HG03378 (cell line): ENCODE measurements around the gene SBF2.
"Not testable (repeated sequence)": the region's sequence is repeated elsewhere in the genome, so short reads cannot be mapped to it uniquely, and the experiment has no call there.

Experiments
- ATAC-seq: cut with Tn5 transposase; IDR thresholded peaks from one replicate; pipeline ENCODE4 v1.9.1; 2021; ENCODE audit warnings: mild to moderate bottlenecking, moderate library complexity; ENCODE audit not compliant: unreplicated experiment

Gene SBF2

DNA sequence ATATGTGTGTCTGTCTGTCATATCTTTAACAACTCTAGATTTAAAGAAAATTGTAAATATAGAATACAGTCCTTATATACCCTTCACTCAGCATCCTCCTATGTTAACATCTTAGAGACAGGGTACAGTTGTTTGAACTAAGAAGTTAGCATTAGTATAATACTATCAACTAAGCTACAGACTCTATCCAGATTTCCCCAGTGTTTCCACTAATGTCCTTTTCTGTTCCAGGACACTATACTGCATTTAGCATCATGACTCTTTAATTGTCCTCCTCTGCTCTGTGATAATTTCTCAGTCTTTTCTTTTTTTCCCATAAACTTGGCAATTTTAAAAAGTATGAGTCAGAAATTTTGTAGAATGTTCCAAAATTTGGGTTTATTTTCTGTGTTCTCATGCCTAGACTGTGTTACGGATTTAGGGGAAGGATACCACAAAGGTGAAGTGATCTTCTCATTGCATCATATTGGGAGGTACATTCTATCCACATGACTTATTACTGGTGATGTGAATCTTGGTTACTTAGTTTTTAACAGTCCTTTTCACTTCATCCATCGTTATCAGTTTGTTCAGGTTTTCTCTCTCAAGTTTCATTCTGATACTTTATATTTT is 168.4 kb downstream of the SBF2 start:
- ATAC-seq, result no peak

DNA sequence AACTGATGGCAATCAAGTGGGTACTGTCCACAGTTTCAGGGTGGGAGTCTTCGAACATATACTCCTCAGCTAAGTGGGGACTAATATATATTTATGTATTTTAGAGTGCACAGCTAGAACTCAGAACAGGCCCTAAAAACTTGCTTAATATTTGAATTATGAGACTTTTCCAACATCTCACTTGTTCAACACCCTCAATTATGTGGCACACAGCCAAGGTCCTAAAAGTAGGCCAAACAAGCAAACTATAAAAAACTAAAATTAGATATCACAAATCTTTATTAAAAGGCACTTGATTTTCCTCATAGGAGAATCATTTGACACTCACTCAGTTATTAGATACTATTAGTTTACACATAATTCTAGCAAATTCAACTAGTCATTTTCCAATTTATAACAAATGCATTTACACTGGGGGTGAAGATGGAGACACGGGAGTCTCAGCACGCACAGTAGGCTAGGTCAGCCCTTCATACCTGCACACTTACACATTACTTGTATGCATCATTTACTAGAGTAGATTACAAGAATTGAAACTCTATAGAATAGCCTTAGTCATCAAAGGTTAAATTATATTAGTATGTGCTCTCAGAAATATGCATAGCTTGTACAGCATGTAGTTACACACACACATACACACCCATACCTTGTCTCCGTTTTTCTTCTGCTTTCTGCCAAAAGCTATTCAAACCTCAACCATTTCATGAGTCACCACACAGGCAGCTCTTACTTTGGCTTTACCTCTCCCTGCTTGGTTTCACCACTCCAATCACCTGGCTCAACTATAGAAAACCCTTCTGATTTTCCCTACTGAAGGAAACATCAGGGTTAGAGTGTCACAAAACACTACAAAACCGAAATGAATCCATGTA is 171.5 kb downstream of the SBF2 start:
- no peak for ATAC-seq

DNA sequence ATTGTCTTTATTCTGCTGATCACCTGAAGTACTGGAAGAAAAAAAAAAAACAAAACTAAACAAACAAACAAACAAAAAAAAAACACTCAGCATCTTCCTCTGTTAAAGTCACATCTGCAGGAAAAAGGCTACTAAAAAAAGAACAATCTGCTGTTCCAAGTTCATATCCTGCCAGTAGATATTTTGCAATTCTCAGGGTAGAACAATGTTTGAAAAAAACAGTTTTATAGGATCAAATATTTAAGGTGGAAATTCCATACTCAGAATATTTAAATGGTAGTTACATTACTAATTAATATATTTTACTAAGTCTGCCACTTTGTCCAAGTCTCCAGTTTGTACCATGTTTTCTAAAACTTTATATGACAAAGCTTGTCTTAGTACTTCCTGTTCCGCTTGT is 175.2 kb downstream of the SBF2 start:
- ATAC-seq, result no peak

DNA sequence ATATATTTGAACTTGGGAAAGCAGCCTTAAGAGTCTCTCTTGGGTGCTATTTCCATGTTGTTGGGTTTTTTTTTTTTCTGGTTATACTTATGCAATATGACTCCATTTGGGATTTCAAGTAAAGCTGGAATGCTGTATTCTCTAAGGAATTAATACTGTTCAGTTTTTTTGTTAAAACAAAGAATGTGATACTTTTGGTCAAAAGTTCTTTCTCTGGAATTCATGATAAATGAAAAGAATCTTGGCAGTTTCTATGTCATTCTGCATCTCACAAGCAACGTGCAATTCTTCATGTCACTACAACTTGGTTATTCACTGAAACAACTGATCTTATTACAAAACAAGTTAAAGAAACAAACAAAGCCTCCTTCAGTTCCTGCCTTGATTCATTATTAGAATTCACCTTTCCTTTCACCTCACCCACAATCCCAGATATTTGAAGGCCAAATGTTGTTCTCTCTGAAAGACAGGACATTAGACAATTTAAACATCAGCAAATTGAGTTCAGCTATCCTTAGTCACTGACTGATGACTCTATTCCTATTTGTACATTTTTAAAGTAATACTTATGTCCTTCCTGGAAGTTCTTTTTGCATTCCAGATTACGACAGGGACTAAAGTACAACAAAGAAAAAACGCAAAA is 176.2 kb downstream of the SBF2 start:
- ATAC-seq, result no peak

DNA sequence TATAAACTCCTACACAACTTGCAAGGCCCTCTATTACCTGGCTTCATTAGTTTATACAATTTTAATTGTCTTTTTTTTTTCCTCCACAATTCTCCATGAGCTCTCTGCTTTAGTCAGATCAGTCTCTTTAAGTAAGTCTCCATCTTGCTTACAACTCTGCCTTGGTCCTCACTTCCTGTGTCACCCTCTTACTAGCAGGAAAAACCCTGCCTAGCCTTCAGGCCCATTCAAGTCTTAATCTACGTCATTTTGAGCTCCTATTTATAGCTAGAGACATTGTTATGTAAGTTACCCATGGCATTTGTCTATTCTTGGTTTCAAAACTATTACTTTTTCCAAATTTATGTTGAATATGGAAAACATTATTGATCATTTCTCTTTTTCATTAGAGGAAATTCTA is 177.4 kb downstream of the SBF2 start:
- no peak for ATAC-seq

DNA sequence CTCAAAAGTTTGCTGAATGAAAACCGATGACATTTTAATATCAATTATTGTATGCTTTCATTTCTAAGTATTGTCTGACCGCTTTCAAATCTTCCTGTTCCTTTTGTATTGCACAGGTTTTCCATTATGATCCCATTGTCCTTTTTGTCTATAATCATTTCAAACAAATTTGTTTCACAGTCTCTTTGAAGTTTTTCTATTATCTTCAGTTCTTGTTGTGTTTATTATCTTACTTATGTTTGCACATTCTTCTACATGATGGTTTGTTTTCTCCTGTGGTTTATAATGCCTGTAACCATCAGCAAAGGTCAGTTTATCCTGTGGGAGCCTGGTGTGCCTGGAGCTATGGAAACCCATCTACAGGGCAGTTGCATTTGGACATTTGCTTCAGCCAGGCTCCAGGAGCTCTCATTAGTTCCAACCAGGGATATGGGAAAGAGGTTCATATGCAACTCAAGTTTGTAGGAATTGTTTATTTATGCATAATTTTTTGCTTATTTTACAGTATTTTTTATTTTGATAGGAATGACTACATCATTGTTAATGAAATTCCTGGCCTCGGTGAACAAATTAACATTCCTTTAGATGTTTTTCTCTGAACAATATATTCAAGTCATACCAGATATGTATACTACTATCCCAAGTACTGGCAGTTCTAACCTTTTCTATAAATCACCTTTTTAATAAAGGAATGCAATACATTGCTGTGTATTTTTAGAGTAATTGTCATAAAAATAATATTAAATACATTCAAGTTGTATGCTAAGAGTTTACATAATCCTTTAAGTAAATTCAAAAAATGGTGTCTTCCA is 179.2 kb downstream of the SBF2 start:
- ATAC-seq, result no peak

DNA sequence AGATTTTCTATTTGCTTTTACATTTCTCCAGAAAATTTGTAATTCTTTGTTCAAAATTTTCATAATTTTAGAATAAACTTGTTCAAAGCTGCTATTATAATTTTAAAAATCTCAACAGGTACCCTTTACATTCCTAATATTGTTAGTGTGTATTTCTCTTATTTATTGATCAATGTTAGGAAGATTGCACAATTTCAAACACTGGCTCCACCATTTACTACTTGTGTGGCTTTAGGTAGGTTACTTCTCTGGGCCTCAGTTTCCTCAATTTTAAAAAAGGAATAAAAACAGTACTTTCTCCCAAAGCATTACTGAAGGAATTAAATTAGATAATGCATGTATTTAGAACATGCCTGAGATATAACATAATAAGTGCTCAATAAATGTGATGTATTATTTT is 180.2 kb downstream of the SBF2 start:
- ATAC-seq, result no peak

DNA sequence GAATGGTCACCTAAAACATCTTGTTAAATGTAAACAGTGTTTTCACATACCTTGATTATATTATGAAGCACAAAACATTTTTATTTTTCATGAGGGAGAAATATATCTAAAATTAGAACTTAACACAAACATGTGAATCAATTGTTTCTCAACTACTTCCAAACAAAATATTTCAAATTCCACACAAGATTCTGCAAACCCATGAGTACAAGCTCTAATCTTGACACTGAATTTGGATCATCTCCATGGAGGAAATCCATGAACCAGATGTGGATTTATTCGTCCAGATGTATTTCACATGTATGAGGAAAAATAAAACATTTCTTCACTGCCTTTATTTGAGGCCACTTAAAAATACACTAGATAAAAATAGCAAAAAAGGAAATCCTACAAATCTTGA is 184.2 kb downstream of the SBF2 start:
- no peak for ATAC-seq

DNA sequence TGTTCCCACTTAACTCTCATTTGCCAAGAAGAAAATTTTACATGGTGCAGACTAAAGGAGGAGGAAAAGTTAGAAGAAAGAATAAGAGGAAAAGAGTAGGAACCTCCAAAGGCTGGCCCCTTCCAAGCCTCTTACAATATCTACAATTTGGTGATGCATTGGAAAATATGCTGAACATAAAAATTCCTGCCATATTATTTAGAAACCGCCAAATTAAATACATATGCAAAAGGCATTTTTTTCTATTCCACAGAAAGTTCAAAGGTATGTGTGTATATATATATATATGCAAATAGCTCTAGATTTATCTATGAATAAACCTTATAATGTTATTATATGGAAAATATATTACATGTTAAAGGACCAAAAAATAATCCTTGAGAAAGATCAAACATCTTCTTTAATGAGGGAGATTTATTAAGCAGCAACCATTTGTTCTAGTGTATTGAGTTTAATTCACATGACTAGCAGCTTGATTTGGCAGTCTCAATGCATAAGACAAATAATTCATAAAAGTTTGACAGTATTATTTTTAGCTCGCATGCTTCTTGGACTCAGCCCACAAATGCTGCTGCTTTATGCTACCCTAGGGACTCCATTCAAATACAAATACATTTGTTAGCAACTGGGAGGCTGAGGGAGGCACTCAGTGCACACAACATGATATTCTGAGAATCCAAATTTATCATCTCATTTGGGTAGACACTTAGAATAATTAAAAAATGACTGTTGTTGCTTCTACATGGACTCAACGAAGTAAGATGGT is 184.9 kb downstream of the SBF2 start:
- ATAC-seq, result no peak

DNA sequence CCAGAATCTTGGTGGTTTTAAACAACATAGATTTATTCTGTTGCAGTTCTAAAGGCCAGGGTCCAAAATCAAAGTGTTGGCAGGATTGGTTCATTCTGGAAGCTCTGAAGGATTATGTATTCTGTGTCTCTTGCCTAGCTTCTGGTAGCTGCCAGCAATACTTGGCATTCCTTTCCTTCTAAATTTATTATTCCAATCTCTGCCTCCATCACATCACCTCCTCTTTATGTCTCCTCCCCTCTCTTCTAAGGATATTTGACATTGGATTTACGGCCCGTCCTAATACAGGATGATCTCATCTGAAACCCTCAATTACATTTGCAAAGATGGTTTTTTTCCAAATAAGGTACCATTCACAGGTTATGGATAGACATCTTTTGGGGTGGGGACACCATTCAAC is 186.5 kb downstream of the SBF2 start:
- ATAC-seq, result no peak

DNA sequence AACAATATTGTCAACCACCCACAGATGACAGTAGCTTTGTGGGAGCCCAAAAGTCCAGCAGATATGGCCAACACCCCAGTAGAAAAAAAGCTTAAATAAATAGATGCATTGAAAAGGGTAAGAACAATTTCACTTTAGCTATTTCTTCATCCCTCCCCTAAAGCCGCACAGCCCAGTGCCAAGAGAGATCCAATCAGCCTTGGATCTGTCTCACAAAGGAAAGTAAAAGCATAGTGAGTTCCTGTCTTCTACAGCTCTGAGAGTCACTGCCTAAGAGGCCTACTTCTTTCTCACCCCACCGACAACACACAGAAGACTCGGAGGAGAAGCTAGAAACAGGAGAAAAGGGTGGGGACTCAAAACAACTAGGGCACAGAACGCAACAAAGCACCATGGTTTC is 196.4 kb downstream of the SBF2 start:
- no peak for ATAC-seq

DNA sequence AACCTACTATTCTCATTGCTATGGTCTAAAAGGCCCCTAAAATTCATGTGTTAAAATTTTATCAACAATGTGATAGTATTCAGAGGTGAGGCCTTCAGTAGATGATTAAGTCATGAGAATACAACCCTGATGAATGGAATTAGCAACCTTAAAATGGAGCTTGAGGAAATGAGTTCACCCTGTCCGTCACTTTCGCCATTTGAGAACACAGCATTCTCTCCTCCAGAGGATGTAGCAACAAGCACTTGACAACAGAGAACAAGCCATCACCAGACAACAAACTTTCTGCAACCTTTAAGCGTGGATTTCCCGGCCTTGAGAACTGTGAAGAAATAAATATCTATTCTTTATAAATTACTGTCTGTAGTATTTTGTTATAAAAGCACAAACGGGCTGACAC is 197.0 kb downstream of the SBF2 start:
- no peak for ATAC-seq

DNA sequence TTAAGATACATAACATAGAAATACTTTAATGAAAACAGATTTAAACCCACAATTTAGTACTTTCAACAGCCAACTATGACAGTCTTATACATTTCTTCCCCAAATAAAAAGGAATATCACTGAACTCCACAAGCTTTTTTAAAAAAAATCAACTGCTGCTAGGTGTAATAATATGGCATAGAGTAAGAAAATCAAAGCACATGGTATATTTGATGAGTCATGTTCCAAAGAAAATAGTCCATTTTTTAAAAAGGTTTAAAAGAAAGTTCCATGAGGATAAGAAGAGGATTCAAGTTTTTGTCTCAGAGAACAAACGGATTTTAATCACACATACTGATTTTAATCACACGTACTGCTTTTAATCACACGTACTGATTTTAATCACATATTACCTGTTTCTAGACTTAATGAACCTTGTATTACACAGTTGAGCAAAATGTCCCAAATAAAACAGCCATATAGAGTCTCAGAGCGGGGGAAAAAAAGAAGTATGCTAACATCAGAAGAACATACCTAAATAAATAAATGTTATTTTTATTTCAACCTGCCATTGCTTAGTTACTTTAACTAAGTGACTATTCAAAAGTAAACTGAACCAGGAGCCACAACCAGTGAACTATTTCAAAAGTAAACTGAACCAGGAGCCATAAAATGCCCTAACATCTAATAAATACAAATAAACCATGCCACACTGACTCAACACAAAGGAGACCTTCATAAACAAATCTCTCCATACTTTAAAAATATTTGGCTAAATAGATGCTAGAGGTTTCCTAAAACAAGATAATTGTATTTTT is 198.4 kb downstream of the SBF2 start:
- ATAC-seq, result no peak

DNA sequence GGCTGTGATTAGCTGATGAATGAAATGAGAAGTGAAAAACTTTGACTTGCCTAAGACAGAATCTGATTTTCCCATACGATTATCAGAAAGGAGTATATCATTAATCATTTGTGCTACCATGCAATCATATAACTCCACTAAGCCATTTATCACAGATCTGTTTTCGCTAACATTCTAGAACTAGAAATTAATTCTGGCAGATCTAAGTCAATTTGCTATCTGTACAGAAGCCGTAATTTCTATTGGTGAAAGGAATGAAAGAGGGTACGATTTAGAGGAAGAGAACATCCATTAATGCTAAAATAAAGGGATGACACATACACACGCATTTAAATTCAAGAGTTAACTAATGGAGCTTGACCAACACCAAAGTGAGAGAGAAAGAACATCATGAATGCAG is 201.6 kb downstream of the SBF2 start:
- ATAC-seq, result no peak

DNA sequence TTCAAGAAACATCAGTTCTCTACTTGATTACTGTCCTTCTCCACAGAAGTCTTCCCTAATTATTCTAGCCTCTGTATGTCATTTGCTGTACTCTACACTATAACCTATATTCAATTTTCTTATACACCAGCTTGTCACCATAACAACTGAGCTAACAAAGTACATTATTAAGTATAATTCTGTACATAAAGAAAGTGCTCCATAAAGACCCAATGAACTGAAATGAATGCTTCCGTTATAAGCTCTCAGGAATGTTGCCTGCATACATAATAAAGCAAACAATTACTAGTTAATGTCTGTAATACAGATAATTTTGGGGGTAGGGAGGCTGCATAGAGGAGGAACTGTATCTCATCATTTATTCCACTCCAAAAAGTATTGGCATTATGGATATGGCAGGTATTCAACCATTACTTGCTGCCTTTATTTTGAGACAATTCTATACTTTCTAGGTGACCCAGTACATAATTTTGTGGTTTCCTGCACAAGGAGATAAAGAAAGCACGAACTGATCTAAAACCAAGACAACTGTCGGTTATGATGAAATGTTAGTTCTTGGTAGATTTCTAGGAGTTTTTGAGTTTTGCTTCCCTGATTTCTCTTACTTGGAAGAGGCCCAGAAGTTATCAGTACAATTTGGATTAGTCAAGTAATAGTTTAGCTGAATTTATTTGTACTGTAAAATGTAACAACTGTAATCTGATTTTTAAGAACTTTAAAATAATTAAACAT is 202.5 kb downstream of the SBF2 start:
- ATAC-seq, result no peak

DNA sequence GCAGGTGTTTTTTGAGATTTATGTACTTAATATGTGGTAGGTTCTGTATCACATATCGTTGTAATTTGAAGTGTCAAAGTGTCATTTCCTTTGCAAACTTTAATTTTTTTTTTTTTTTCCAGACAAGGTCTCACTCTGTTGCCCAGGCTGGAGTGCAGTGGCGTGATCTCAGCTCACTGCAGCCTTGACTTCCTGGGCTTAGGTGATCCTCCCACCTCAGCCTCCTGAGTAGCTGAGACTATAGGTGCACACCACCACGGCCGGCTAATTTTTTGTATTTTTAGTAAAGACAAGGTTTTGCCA is 206.1 kb downstream of the SBF2 start:
- not testable (repeated sequence) for ATAC-seq

DNA sequence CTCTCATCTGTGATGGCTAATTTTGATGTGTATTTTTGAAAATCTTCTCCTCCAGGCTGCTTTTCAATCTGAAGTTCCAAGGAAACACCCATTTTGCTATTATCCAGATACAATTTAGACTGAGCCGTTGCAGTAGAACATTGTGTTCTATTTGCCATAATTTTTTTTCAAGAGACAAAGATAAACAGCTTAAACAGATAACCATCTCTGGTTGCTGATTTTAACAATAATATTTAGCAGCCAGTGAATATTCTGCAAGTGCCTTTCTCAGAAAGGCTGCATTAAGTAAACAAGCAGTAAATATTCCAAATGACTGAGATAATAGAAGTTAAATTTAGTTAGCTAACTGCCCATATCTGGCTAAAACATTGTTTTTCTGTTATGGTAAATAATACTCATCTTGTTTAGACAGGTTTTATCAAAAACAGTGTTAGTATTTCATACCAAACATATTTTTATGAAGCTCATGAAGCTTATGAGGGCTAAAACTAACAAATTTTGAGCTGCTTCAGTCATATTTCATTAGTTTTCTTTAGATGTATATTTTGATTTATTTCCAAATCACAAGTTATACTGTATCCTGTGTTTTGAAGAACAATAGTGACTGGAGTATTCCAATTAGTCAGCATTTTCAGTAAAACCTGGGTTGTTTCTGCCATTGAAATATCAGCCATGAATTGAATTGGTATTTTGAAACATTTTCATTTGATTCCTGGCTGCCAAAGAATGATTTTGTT is 206.7 kb downstream of the SBF2 start:
- no peak for ATAC-seq

DNA sequence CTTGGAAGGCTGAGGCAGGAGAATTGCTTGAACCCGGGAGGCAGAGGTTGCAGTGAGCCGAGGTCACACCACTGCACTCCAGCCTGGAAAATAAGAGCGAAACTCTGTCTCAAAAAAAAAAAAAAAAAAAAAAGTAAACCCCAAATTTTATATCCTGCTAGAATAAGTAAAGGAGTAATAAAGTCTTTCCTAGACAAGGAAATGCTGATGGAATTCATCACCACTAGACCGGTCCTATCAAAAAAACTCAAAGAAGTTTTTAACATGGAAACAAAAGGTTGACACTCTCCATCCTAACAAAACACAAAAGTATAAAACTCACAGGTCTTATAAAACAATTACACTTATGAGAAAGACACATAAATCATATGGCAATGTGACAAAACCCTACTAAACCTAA is 213.9 kb downstream of the SBF2 start:
- no peak for ATAC-seq
